Measurements from ENCODE around the gene MTAP.

The MTAP gene

DNA sequence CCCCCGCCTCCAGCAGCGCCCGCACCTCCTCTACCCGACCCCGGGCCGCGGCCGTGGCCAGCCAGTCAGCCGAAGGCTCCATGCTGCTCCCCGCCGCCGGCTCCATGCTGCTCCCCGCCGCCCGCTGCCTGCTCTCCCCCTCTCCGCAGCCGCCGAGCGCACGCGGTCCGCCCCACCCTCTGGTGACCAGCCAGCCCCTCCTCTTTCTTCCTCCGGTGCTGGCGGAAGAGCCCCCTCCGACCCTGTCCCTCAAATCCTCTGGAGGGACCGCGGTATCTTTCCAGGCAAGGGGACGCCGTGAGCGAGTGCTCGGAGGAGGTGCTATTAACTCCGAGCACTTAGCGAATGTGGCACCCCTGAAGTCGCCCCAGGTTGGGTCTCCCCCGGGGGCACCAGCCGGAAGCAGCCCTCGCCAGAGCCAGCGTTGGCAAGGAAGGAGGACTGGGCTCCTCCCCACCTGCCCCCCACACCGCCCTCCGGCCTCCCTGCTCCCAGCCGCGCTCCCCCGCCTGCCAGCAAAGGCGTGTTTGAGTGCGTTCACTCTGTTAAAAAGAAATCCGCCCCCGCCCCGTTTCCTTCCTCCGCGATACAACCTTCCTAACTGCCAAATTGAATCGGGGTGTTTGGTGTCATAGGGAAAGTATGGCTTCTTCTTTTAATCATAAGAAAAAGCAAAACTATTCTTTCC lies 172.4 kb downstream of the MTAP start:
- Histone ChIP-seq H3K36me3 (ENCODE audit: insufficient read depth, low read depth, low read length) (no peaks in the 10 kb centered on the region), H3K4me1 (ENCODE audit: insufficient read depth, low read length) (no peaks in the 10 kb centered on the region), H3K4me3 (ENCODE audit: low read length) (peak overlapping the region; percentile 61), H3K27ac (ENCODE audit: low read length) (no peak overlapping the region), H3K27me3 (ENCODE audit: insufficient read depth, low read length) (peaks cover 100% of the 10 kb centered on the region), H3K9me3 (ENCODE audit: insufficient read depth, low read depth, low read length) (no peaks in the 10 kb centered on the region), H3K9ac (ENCODE audit: low read depth, low read length) (no peak overlapping the region)

DNA sequence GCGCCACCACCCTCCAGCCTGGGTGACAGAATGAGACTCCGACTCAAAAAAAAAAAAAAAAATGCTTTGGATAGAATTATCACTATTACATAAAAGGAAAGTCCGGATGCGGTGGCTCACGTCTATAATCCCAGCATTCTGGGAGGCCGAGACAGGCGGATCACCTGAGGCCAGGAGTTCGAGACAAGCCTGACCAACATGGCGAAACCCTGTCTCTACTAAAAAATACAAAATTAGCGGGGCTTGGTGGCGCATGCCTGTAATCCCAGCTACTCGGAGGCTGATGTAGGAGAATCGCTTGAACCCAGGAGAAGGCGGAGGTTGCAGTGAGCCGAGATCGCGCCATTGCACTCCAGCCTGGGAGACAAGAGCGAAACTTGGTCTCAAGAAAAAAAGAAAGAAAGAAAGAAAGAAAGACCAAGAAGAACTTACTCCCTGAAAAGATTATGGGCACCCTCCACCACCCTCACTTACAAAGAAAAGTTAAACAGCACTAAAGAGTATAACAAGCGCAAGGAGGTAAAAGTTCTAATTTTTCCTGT lies 174.0 kb downstream of the MTAP start:
- Histone ChIP-seq H3K9me3 (ENCODE audit: insufficient read depth, low read depth, low read length) (no peaks in the 10 kb centered on the region), H3K27ac (ENCODE audit: low read length) (no peak overlapping the region), H3K36me3 (ENCODE audit: insufficient read depth, low read depth, low read length) (no peaks in the 10 kb centered on the region), H3K27me3 (ENCODE audit: insufficient read depth, low read length) (peaks cover 97% of the 10 kb centered on the region), H3K4me1 (ENCODE audit: insufficient read depth, low read length) (no peaks in the 10 kb centered on the region), H3K4me3 (ENCODE audit: low read length) (no peak overlapping the region), H3K9ac (ENCODE audit: low read depth, low read length) (no peak overlapping the region)

- H3K27me3 ChIP-seq (ENCODE audit: insufficient read depth, low read length) = peaks cover 97% of the 10 kb centered on the region
Observed at GRCh38 chr9:21982391-21982790, 180.0 kb downstream of the MTAP start.

DNA sequence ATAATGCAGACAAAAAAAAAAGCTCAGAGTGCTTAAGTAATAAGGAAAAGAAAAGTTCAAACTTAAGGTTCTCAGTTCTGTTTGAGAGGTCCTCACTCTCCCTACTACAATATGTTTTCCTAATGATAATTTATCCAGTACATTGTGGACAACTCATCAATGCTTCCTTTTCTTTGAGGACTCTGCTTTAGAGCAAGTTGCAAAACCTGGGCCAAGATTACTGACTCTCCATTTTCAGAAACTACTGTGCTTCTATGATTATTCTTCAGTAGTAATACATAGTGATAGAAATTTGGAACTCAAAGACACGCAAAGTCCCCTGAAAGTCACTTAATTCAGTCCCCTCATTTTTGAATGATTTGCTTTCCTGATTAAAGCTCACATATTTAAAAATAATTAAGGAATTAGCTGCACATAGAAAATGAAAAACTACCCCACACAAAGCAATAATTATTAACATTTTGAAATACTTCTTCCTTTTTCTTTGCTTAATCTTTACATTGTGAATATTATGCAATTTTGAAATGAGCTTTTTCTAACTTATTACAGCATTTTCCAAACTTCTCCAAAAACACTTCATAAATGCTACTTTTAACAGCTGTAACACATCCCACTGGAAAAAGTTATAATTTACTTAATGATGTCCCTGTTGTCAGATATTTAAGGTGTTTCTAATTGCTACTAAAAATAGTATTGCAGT lies 180.6 kb downstream of the MTAP start:
- H3K4me1 ChIP-seq (ENCODE audit: insufficient read depth, low read length) = no peaks in the 10 kb centered on the region
- no peaks in the 10 kb centered on the region for H3K9me3 ChIP-seq (ENCODE audit: insufficient read depth, low read depth, low read length)
- H3K27me3 ChIP-seq (ENCODE audit: insufficient read depth, low read length) = peaks cover 97% of the 10 kb centered on the region
- no peak overlapping the region for H3K27ac ChIP-seq (ENCODE audit: low read length)
- H3K36me3 ChIP-seq (ENCODE audit: insufficient read depth, low read depth, low read length) = no peaks in the 10 kb centered on the region
- H3K9ac ChIP-seq (ENCODE audit: low read depth, low read length) = no peak overlapping the region
- H3K4me3 ChIP-seq (ENCODE audit: low read length) = no peak overlapping the region

More at GRCh38 chr9:21982391-21982790, 180.0 kb downstream of the MTAP start:
- Histone ChIP-seq H3K9ac (ENCODE audit: low read depth, low read length) (no peak overlapping the region), H3K9me3 (ENCODE audit: insufficient read depth, low read depth, low read length) (no peaks in the 10 kb centered on the region), H3K4me3 (ENCODE audit: low read length) (no peak overlapping the region), H3K36me3 (ENCODE audit: insufficient read depth, low read depth, low read length) (no peaks in the 10 kb centered on the region), H3K4me1 (ENCODE audit: insufficient read depth, low read length) (no peaks in the 10 kb centered on the region), H3K27ac (ENCODE audit: low read length) (no peak overlapping the region)

DNA sequence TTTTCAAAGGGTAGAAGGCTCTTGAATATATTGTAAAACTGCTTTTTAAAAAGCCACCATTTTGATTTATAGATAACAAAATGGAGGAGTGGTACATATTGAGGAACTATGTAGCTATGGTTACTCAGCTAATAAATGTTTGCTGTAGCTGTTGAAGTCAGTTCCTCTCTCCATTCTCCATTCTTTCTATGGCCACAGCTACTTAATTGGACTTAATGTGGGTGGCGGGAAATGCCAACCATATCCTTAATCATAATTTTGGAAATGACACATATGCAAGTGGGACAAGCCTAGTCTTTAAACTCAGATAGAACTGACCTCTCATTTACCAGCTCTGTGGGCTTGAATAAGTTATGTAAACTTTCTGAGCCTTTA lies 181.1 kb downstream of the MTAP start:
- no peak overlapping the region for H3K27ac ChIP-seq (ENCODE audit: low read length)
- H3K4me1 ChIP-seq (ENCODE audit: insufficient read depth, low read length) = no peaks in the 10 kb centered on the region
- no peaks in the 10 kb centered on the region for H3K36me3 ChIP-seq (ENCODE audit: insufficient read depth, low read depth, low read length)
- peaks cover 97% of the 10 kb centered on the region for H3K27me3 ChIP-seq (ENCODE audit: insufficient read depth, low read length)
- no peaks in the 10 kb centered on the region for H3K9me3 ChIP-seq (ENCODE audit: insufficient read depth, low read depth, low read length)
- no peak overlapping the region for H3K4me3 ChIP-seq (ENCODE audit: low read length)
- no peak overlapping the region for H3K9ac ChIP-seq (ENCODE audit: low read depth, low read length)

DNA sequence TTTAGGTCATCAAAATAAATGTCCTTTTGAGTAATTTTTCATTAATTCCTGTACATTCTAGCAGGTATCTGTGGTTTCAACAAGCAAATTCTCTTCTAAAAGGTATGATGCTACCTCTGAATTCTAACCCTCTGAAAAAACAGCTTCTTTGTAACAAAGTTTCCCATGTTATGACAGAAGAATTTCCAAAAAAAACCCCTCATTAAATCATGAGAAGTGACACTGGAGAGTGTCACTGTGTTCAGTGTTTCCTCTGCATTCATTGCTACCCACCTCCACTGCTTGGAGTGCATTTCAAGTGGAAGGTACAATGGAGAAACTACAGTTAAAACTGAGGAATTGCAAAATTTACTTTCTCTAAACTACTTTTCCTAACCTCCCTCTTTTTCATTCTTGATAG lies 181.7 kb downstream of the MTAP start:
- Histone ChIP-seq H3K9me3 (ENCODE audit: insufficient read depth, low read depth, low read length) (no peaks in the 10 kb centered on the region), H3K9ac (ENCODE audit: low read depth, low read length) (no peak overlapping the region), H3K4me3 (ENCODE audit: low read length) (no peak overlapping the region), H3K27me3 (ENCODE audit: insufficient read depth, low read length) (peaks cover 97% of the 10 kb centered on the region), H3K36me3 (ENCODE audit: insufficient read depth, low read depth, low read length) (no peaks in the 10 kb centered on the region), H3K4me1 (ENCODE audit: insufficient read depth, low read length) (no peaks in the 10 kb centered on the region), H3K27ac (ENCODE audit: low read length) (no peak overlapping the region)

DNA sequence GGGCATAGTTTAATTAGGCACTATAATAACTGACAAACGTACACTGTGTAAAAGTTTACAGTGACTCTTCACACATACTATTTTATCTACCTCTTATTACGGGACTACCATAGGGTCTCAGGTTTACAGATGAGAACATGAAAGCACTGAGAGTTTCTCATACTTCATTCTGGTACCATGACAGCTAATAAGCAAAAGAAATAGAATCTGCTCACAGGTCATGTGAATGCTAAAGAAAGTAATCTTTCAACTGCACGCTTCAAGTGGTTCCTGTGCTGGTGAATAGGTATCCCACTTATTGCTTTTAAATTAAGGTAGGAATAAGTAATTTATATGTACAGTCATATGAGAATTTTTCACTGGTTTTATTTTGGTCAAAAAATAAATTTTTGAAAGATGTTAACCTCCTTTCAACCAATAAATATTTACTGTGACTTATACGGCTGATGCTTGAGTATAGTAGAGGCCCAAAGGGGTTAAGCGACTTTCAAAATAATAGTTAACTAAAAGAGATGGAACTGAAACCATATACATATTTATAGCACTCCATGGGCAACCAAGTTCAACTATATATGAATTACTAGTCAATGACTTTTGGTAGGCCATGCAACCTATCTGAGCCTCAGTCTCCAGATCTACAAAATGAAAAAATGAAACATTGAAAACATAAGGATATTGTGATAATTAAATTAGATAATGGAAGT lies 183.7 kb downstream of the MTAP start:
- Histone ChIP-seq H3K4me3 (ENCODE audit: low read length) (no peak overlapping the region), H3K27me3 (ENCODE audit: insufficient read depth, low read length) (peaks cover 100% of the 10 kb centered on the region), H3K27ac (ENCODE audit: low read length) (no peak overlapping the region)

More for the DNA sequence above, 183.7 kb downstream of the MTAP start:
- Histone ChIP-seq H3K9me3 (ENCODE audit: insufficient read depth, low read depth, low read length) (no peaks in the 10 kb centered on the region), H3K9ac (ENCODE audit: low read depth, low read length) (no peak overlapping the region), H3K36me3 (ENCODE audit: insufficient read depth, low read depth, low read length) (no peaks in the 10 kb centered on the region), H3K4me1 (ENCODE audit: insufficient read depth, low read length) (peaks cover 3% of the 10 kb centered on the region; the same call in 1 of the 2 replicates)

All from iPS-20b (cell line).